Hematopoietic multipotent progenitor cell treated with erythropoietin and hydrocortisone succinate and interleukin-3 and kit ligand, for 4 days (in vitro differentiated cells): ENCODE measurements around the gene RAB19.
"Not testable (repeated sequence)": the region's sequence is repeated elsewhere in the genome, so short reads cannot be mapped to it uniquely, and the experiment has no call there.

Source experiments
- DNase-seq: peaks from one replicate; pipeline ENCODE4 v3.0.0-alpha.2; 2015

Gene RAB19

GRCh38 chr7:140402178-140402835, 1.6 kb upstream of the RAB19 start:
- peak; percentile 28 for DNase-seq

- DNase-seq, result no peak
Measured at GRCh38 chr7:140404565-140405065, 757 bp downstream of the RAB19 start.

GRCh38 chr7:140415361-140415760, 11.5 kb downstream of the RAB19 start:
- DNase-seq, result no peak

DNA sequence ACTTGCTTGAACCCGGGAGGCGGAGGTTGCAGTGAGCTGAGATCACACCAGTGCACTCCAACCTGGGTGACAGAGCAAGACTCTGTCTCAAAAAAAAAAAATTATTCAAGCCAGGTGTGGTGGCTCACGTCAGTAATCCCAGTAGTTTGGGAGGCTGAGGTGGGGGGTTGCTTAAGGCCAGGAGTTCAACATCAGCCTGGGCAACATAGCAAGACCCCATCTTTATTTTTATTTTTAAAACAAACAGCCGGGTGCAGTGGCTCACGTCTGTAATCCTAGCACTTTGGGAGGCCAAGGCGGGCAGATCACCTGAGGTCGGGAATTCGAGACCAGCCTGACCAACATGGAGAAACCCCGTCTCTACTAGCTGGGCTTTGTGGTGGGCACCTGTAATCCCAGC, 12.0 kb downstream of the RAB19 start:
- DNase-seq, result not testable (repeated sequence)

GRCh38 chr7:140416560-140416959, 12.7 kb downstream of the RAB19 start:
- no peak for DNase-seq

DNA sequence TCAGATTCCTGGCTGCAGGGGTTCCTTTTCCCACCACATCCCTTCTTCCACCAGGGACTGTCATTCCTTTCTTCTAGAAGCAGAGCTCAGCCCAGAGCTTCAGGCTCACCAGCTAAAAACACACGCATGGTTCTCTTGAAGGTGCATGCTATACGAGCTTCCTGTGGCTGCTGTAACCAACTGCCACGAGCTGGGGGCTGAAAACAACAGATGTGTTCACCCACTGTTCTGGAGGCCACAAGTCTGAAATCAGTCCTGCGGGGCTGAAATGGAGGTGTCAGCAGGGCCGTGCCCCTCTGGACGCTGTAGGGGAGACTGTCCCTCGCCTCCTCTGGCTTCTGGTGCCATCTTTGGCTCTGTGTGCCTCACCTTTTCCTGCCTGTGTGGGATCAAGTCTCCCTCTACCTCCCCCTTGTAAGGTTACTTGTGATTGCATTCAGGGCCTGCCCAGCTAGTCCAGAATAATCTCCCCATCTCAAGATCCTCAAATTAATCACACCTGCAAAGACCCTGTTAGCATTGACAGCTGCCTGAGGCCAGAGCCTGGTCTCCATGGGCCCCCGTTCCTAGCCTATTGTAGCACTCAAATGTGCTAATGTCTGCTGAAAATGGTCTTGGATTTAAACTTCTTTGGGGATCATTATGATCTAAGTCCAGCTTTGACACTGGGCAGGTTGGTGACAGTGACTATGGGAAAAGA, 13.7 kb downstream of the RAB19 start:
- no peak for DNase-seq

DNA sequence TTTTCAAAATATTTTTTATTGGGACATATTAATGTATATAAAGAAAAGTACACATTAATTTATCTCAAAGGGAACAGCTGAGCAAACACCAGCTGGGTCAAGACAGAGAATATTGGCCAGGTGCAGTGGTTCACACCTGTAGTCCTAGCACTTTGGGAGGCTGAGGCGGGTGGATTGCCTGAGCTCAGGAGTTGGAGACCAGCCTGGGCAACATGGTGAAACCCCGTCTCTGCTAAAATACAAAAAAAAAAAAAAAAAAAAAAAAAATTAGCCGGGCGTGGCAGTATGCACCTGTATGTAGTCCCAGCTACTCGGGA, 14.3 kb downstream of the RAB19 start:
- not testable (repeated sequence) for DNase-seq

DNA sequence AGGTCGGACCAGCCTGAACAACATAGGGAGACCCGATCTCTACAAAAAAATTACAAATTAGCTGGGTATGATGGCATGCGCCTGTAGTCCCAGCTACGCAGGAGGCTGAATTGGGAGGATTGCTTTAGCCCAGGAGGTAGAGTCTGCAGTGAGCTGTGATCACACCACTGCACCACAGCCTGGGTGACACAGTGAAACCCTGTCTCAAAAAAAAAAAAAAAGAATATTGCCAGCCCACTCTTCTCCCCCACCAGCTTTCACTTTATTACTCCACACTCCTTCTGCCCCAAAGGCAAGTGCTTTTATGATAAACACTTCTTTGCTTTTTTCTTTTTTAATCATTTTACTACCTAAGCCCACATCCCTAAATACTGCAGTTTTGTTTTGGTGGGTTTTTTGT, 14.8 kb downstream of the RAB19 start:
- no peak for DNase-seq

- DNase-seq, result no peak
Measured at GRCh38 chr7:140421521-140421920, 17.7 kb downstream of the RAB19 start.

- DNase-seq, result no peak
Measured at GRCh38 chr7:140423501-140423900, 19.6 kb downstream of the RAB19 start.

- DNase-seq, result no peak
Measured at GRCh38 chr7:140425718-140426117, 21.9 kb downstream of the RAB19 start.

DNA sequence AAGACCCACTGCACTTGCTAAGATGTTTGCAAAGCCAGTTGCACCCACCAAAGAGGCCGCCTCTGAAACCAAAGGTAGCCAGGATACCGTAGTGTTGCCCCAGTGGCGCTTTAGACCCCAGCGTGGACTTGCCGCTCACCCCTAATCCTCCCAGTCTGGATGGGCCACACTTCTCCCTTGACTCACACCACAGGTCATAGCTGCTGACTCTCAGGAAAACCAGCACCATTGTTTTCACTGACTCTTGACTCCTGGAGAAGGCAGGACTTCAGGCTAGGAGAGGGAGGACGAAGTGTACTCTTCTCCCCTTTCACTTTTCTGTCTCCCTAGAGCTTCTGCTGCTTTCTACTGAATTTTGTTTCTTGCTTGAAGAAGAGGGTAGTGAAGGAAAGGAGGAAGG, 22.3 kb downstream of the RAB19 start:
- no peak for DNase-seq

DNA sequence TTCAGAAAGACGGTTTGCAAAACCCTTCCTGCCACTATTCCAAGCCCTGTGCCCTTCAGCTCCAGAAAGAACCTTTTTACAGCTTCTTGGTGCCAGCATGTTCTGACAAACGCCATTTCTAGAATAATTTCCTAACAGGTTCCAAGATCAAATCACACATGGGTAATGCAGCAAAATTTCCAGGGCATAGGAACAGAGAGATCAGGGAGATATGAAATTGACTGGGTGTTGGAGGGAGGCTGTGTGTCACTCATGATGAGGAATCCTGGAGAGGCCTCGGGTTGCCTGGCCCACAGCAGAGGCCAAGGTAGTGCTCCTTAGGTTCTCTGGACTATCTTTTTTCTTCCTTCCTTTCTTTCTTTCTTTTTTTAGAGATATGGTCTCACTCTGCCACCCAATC, 29.5 kb downstream of the RAB19 start:
- no peak for DNase-seq

- peak; percentile 26 for DNase-seq
Measured at GRCh38 chr7:140435252-140435895, 31.5 kb downstream of the RAB19 start.

GRCh38 chr7:140439359-140439758, 35.5 kb downstream of the RAB19 start:
- DNase-seq, result no peak

DNA sequence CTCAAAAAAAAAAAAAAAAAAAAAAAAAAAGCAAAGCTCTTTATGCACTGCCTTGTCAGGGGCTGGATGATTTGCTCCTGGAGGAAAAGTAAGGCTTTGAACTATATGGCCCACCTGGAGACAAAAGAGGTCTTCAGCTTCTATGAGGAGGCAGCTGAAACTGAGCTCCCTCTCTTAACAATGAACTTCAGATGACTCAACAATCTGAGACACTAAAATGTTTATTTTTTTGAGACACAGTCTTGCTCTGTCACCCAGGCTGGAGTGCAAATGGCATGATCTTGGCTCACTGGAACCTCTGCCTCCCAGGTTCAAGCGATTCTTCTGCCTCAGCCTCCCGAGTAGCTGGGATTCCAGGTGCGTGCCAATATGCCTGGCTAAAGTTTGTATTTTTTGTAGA, 36.7 kb downstream of the RAB19 start:
- DNase-seq, result no peak

DNA sequence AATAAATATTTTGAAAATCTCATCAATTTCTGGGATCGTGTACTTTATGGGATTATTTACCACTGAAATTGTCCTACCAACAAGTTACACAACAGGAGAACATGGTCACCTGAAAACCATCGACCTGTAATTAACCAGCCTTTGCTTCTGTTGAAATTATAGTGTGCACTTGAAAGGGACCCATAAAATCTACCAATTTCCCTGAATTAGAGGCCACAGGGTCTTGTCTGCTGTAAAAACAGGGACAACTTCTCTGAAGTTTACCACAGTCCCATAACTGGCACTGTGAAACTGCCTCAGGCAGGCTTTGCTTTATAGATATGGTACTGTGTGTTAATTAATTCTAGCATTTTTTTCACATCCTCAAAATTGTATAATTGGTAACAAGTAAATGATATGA, 37.7 kb downstream of the RAB19 start:
- no peak for DNase-seq

- DNase-seq, result no peak
Measured at GRCh38 chr7:140446467-140446866, 42.6 kb downstream of the RAB19 start.

- no peak for DNase-seq
Measured at GRCh38 chr7:140447841-140448240, 44.0 kb downstream of the RAB19 start.

DNA sequence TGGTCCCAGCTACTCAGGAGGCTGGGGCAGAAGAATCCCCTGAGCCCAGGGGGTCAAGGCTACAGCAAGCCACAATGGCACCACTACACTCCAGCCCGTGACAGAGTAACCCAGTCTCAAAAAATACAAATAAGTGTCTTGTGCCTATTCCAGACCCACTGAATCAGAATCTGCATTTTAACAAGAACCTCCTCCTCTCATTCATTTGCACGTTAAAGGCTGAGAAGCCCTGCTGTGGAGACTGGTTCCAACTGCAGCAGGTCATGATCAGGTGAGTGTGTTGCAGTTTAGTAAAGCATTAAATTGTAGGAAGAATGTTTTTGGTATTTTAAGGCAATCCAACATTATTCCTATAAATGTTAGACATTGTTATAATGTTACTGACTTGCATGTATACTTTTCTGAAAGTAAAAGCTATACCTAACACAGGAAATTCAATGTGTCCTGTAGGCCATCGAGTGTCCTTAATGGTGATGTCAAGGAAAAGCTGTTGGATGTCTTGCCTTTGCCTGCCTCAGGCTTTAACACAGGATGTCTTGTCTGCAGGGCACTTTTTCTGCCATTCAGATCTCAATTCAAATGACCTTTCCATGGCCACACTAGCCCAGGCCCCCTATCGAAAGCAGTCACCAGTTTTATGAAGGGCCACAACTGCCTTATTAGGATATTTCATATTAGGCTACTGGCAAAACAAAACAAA, 45.1 kb downstream of the RAB19 start:
- DNase-seq, result no peak

DNA sequence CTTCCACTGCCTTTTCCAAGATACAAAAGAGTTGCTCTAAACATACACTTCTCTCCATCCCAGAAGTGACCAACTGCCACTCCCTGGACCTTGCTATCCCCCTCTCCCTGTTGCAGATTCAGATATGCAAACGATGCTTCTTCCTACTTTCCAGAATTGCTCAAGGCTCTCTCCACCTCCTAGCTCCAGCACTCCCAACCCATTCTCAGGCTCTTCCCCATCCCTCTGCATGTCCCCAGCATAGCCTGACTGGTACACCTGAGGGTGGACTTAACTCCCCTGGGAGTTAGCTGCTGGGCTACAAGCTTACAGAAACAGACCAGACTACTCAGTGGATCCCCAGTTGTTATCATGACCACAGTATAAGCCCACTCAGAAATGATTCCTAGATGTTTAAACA, 47.9 kb downstream of the RAB19 start:
- DNase-seq, result no peak

DNA sequence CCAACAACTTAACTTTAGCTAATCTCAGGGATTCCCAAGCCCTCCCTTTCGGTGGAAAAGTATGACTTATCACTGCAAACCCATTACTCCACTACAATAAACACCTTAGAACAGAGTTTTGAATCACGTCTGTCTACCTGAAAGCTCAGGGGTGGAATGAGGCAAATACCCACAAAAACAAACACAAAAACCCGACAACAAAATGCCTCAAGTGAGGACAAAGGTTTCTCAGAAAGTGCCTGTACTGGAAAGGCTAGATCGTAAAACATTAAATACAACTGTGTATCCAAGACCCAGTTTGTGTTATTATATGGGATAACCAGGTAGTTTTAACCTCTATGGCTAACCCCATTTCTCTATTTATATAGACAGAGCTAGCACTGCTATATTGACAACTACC, 49.4 kb downstream of the RAB19 start:
- DNase-seq, result no peak

GRCh38 chr7:140453785-140454656, 50.2 kb downstream of the RAB19 start:
- DNase-seq, result not testable (repeated sequence)
